ENCODE measurements around the gene TLCD4. TPM values are rescaled to one million over a fixed set of nuclear protein-coding genes. Genes with fewer than 3 reads are reported as not detected.
A peak's percentile ranks its signal among the peaks of the same experiment; 100 is the strongest.

TLCD4 gene, protein sequence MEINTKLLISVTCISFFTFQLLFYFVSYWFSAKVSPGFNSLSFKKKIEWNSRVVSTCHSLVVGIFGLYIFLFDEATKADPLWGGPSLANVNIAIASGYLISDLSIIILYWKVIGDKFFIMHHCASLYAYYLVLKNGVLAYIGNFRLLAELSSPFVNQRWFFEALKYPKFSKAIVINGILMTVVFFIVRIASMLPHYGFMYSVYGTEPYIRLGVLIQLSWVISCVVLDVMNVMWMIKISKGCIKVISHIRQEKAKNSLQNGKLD
- total RNA-seq (10 to 100 TPM in 1 of 7 donors, 1 to 10 TPM in 3, under 1 TPM in 3; 0.63 to 12.5 (median 1.7) TPM), polyA plus RNA-seq (under 1 TPM; 0.11 to 0.26 (median 0.21) TPM)
- long read RNA-seq, donor 1, full-length matches to known transcripts, result 6 of 6 reads
- long read RNA-seq, donor 1, partial matches to known transcripts, result 0 of 6 reads
- long read RNA-seq, donor 1, other reads (novel, unspliced or antisense), result 0 of 6 reads
- long read RNA-seq, donor 2, full-length matches to known transcripts, result 9 of 9 reads
- long read RNA-seq, donor 2, partial matches to known transcripts, result 0 of 9 reads
- long read RNA-seq, donor 2, other reads (novel, unspliced or antisense), result 0 of 9 reads

DNA sequence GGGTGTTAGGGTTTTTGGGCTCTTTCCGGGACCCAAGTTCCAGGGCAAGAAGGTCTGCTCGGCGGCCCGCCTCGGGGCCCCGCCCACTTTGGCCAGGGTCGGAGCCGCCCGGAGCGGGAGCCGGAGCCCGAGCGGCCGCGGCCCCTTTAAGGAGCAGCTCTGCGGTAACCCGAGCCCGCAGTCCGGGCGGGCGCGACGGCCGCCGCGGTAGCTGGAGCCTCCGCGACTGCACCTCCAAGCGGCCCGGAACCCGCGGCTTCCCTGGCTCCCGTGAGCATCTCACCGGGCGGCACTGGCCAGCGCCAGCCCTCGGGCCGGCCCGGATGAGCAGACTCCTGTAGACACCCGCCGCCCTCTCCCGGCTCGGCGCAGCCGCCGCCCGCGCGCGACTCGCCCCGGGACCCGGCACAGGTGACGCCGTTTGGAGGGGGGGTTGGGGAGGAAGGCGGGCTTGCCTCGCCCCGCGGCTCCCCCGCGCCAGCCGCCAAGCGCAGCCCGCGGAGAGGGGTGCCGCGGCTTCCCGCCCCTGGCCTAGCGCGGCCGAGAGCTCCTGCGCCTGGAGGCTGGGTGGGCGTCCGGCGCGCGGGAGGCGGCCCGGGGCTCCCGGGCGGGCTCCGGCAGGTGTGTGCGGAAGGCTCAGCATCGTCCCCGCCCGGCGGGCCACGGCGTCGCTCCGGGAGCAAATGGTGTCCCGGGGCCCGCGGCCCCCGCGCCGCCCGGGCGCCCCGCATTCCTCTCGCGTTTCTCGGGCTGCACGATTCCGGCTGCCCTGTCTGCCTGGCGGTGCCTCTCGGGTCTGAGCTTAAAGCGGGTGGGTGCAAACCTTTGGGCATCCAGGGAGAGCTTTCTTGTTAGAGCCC, at the start of gene TLCD4:
Gene TLCD4 (plus strand): TSS at position 149 of the 860 bp plus-strand sequence. CDS start 26,547 bp downstream, outside the sequence.
- Histone ChIP-seq H3K9me3 (no peaks in the 10 kb centered on the region), H3K27ac (peak within 1 kb of the TSS in 4 of 8 donors; percentile 31 to 69 (median 60)), H3K27me3 (replicated peaks in 1 of 7) (peaks cover 0 to 43% (median 20%) of the 10 kb centered on the region in 7 donors), H3K36me3 (no peaks in the 10 kb centered on the region), H3K4me1 (peaks cover 4 to 22% (median 14%) of the 10 kb centered on the region in 6 donors), H3K4me3 (peak within 1 kb of the TSS; percentile 53 to 89 (median 66))
- 0 to 1% (median 1%) methylated on average over 29 to 108 of the region's 108 CpGs for WGBS, 5 donors
- DNase-seq, result peak; percentile 89
- TF ChIP-seq POLR2A (IDR thresholded peaks at IDR 0.05) (no peak), POLR2AphosphoS5 (IDR thresholded peaks at IDR 0.05) (peak in 1 of 3 donors; percentile 5)
- intact Hi-C loops (cut with DNase I; ENCODE audit: low total_unique reads), result no loop called here

DNA sequence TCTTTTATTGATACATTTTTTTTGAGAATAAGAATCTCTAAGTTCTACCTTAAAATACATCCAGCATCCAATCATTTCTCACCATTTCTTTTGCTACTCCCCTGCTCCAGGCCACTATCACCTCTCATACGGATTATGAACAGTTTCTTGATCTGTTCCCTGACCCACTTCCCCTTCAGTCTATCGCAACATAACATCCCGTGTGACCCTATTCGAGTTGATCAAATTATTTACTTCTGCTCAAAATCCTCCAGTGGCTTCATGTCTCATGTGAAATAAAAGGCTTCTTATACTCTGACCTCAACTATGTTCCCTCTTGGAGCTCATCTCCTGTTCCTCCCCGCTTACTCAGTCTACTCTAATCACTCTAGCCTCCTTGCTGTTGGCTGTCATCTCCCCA, 49.6 kb upstream of the TLCD4 start:
- H3K9me3 ChIP-seq, result no peaks in the 10 kb centered on the region
- H3K27me3 ChIP-seq (replicated peaks in 1 of 7), result no peaks in the 10 kb centered on the region
- TF ChIP-seq, protein P1, sequence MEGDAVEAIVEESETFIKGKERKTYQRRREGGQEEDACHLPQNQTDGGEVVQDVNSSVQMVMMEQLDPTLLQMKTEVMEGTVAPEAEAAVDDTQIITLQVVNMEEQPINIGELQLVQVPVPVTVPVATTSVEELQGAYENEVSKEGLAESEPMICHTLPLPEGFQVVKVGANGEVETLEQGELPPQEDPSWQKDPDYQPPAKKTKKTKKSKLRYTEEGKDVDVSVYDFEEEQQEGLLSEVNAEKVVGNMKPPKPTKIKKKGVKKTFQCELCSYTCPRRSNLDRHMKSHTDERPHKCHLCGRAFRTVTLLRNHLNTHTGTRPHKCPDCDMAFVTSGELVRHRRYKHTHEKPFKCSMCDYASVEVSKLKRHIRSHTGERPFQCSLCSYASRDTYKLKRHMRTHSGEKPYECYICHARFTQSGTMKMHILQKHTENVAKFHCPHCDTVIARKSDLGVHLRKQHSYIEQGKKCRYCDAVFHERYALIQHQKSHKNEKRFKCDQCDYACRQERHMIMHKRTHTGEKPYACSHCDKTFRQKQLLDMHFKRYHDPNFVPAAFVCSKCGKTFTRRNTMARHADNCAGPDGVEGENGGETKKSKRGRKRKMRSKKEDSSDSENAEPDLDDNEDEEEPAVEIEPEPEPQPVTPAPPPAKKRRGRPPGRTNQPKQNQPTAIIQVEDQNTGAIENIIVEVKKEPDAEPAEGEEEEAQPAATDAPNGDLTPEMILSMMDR (IDR thresholded peaks at IDR 0.05 in 8 of 11, conservative IDR thresholded peaks at IDR 0.05 in 3 of 11), result no peak
- TF ChIP-seq POLR2A (IDR thresholded peaks at IDR 0.05) (no peak), POLR2AphosphoS5 (IDR thresholded peaks at IDR 0.05) (no peak)
- no peak for DNase-seq
- peaks cover 0 to 29% (median 13%) of the 10 kb centered on the region in 6 donors for H3K36me3 ChIP-seq
- H3K4me1 ChIP-seq, result peaks cover 5 to 23% (median 20%) of the 10 kb centered on the region in 6 donors
- H3K4me3 ChIP-seq, result no peak overlapping the region
- intact Hi-C loops (cut with DNase I; ENCODE audit: low total_unique reads), result no loop called here
- H3K27ac ChIP-seq, result peak overlapping the region in 6 of 8 donors; percentile 39 to 67 (median 49)
- 43 to 90% (median 67%) methylated on average over 5 of the region's 5 CpGs for WGBS, 5 donors

DNA sequence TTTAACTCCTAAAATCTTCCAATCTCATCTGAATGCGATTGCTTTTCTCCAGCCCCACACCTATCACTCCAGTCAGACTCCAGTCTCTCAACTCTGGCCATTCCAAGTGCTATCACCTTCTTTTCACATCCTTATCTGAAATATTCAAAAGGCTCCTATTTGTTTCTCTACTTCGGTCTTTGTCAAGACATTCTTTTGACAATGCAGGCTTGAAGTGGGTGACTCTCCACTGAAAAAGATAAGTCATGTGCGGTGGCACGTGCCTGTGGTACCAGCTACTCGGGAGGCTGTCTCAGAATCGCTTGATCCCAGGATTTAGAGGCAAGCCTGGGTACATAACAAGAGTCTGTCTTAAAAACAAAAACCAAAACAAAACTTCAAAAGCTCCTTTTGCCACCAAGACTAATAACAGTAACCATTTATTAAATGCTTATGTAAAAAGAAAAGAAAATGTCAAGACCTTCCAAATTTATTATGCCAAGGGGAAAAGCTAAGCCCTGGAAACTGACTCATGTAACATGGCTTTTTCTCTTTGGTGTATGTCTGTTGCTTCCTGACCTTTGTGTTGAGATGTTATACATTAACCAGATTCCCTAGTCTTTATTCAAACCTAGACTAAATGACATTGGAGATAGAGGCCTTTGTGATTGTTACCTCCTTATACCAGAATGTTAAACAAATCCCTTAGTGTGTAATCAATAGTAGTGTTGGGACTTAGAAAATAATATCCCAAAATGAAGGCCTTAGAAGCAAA, 48.0 kb upstream of the TLCD4 start:
- intact Hi-C loops (cut with DNase I; ENCODE audit: low total_unique reads), result no loop called here
- Histone ChIP-seq H3K4me3 (no peak overlapping the region), H3K4me1 (peaks cover 5 to 29% (median 26%) of the 10 kb centered on the region in 6 donors), H3K36me3 (peaks cover 0 to 13% (median 5%) of the 10 kb centered on the region in 6 donors), H3K27ac (no peak overlapping the region), H3K27me3 (replicated peaks in 1 of 7) (no peaks in the 10 kb centered on the region), H3K9me3 (no peaks in the 10 kb centered on the region)
- no peak for DNase-seq
- WGBS, 5 donors, result 94 to 99% (median 97%) methylated on average over 6 of the region's 6 CpGs
- no peak for TF ChIP-seq POLR2AphosphoS5 (IDR thresholded peaks at IDR 0.05)
- TF ChIP-seq POLR2A (IDR thresholded peaks at IDR 0.05), result no peak
- TF ChIP-seq, protein P1 (IDR thresholded peaks at IDR 0.05 in 8 of 11, conservative IDR thresholded peaks at IDR 0.05 in 3 of 11), result no peak

DNA sequence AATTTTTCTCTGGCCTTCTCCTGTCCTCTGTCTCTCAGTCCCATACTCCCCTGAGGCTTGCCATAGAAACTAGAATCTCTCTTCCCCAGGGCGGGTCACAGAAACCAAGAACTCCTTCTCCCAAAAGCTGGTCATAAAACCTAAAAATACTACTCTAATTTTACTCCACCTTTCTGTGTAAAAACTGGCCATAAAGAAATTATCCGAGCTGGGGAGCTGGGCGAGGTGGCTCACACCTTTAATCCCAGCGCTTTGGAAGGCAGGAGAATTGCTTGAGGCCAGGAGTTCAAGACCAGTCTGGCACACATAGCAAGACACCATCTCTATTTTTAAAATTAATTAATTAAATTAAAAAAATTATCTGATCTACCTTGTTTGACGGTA, 47.5 kb upstream of the TLCD4 start:
- Histone ChIP-seq H3K36me3 (peaks cover 0 to 8% (median 0%) of the 10 kb centered on the region in 6 donors), H3K4me1 (peaks cover 5 to 29% (median 26%) of the 10 kb centered on the region in 6 donors), H3K4me3 (no peak overlapping the region), H3K9me3 (no peaks in the 10 kb centered on the region), H3K27me3 (replicated peaks in 1 of 7) (no peaks in the 10 kb centered on the region), H3K27ac (no peak overlapping the region)
- WGBS, 5 donors, result 96 to 97% (median 96%) methylated on average over 5 of the region's 5 CpGs
- DNase-seq, result no peak
- TF ChIP-seq POLR2AphosphoS5 (IDR thresholded peaks at IDR 0.05), result no peak
- TF ChIP-seq, protein P1 (IDR thresholded peaks at IDR 0.05 in 8 of 11, conservative IDR thresholded peaks at IDR 0.05 in 3 of 11), result no peak
- no peak for TF ChIP-seq POLR2A (IDR thresholded peaks at IDR 0.05)
- intact Hi-C loops (cut with DNase I; ENCODE audit: low total_unique reads), result no loop called here

Measured in spleen (tissue), 13 donors.